Type B pancreatic cell (in vitro differentiated cells): ENCODE measurements around the gene PLB1. TPM values are rescaled to one million over a fixed set of nuclear protein-coding genes. Genes with fewer than 3 reads are reported as not detected.

ENCODE experiments used
- DNase-seq: peaks from one replicate; pipeline ENCODE4 v3.0.0; 2021; ENCODE audit warnings: mixed read lengths; ENCODE audit not compliant: unreplicated experiment; ENCODE audit errors: extremely low spot score
- H3K27ac Mint-ChIP-seq: 2 replicates; pipeline ENCODE4 v1.8.0; 2021; ENCODE audit warnings: mild to moderate bottlenecking, mixed read lengths
- H3K27me3 Mint-ChIP-seq: 2 replicates; pipeline ENCODE4 v1.8.0; 2021; ENCODE audit warnings: mixed read lengths
- H3K36me3 Mint-ChIP-seq: 2 replicates; pipeline ENCODE4 v1.8.0; 2021; ENCODE audit warnings: mixed read lengths
- H3K4me1 Mint-ChIP-seq: one replicate; pipeline ENCODE4 v1.8.0; 2021; ENCODE audit warnings: mixed read lengths; ENCODE audit not compliant: unreplicated experiment
- H3K4me3 Mint-ChIP-seq: 2 replicates; pipeline ENCODE4 v1.8.0; 2021; ENCODE audit warnings: mild to moderate bottlenecking, mixed read lengths
- H3K9me3 Mint-ChIP-seq: 2 replicates; pipeline ENCODE4 v1.8.0; 2021; ENCODE audit warnings: mixed read lengths
- CTCF ChIP-seq: fragments of 200-600 bp; sonication (generic); conservative IDR thresholded peaks from 2 replicates; pipeline ENCODE4 v1.5.0; 2021; ENCODE audit warnings: antibody characterized with exemption, mild to moderate bottlenecking
- total RNA-seq: library from RNA; stranded (reverse); gene quantifications from 2 replicates; pipeline ENCODE4 v1.2.1, GENCODE V29; 2021; ENCODE audit warnings: low replicate concordance

PLB1 gene
- total RNA-seq, 1 donor from 2014 or later: 1.9 TPM

- Mint-ChIP-seq H3K27me3 (no peaks in the 10 kb centered on the region), H3K4me1 (peaks cover 11% of the 10 kb centered on the region), H3K27ac (no peak overlapping the region), H3K9me3 (no peaks in the 10 kb centered on the region), H3K4me3 (no peak overlapping the region), H3K36me3 (no peaks in the 10 kb centered on the region)
- TF ChIP-seq CTCF: no peak
- no peak for DNase-seq
Measured at GRCh38 chr2:28612131-28612812, 116.4 kb downstream of the PLB1 start.

GRCh38 chr2:28613186-28613585 is 117.3 kb downstream of the PLB1 start:
- peaks cover 11% of the 10 kb centered on the region for H3K4me1 Mint-ChIP-seq
- H3K27me3 Mint-ChIP-seq: no peaks in the 10 kb centered on the region
- no peak overlapping the region for H3K4me3 Mint-ChIP-seq
- H3K36me3 Mint-ChIP-seq: no peaks in the 10 kb centered on the region
- DNase-seq: no peak
- H3K27ac Mint-ChIP-seq: no peak overlapping the region
- H3K9me3 Mint-ChIP-seq: no peaks in the 10 kb centered on the region
- no peak for TF ChIP-seq CTCF

- H3K4me1 Mint-ChIP-seq: peaks cover 8% of the 10 kb centered on the region
- H3K27me3 Mint-ChIP-seq: no peaks in the 10 kb centered on the region
- no peak overlapping the region for H3K27ac Mint-ChIP-seq
- no peaks in the 10 kb centered on the region for H3K9me3 Mint-ChIP-seq
- no peak for DNase-seq
- no peak overlapping the region for H3K4me3 Mint-ChIP-seq
- H3K36me3 Mint-ChIP-seq: no peaks in the 10 kb centered on the region
- TF ChIP-seq CTCF: no peak
Measured at GRCh38 chr2:28613633-28614501, 118.0 kb downstream of the PLB1 start.

- no peak for DNase-seq
- H3K27ac Mint-ChIP-seq: no peak overlapping the region
- no peak for TF ChIP-seq CTCF
Measured at GRCh38 chr2:28615706-28616105, 119.8 kb downstream of the PLB1 start.

GRCh38 chr2:28616396-28616999 is 120.6 kb downstream of the PLB1 start:
- Mint-ChIP-seq H3K4me3 (no peak overlapping the region), H3K27me3 (no peaks in the 10 kb centered on the region), H3K4me1 (peaks cover 22% of the 10 kb centered on the region), H3K9me3 (no peaks in the 10 kb centered on the region), H3K27ac (no peak overlapping the region), H3K36me3 (no peaks in the 10 kb centered on the region)
- TF ChIP-seq CTCF: no peak
- no peak for DNase-seq

More at GRCh38 chr2:28615706-28616105, 119.8 kb downstream of the PLB1 start:
- no peaks in the 10 kb centered on the region for H3K9me3 Mint-ChIP-seq
- H3K36me3 Mint-ChIP-seq: no peaks in the 10 kb centered on the region
- H3K4me3 Mint-ChIP-seq: no peak overlapping the region
- H3K27me3 Mint-ChIP-seq: no peaks in the 10 kb centered on the region
- H3K4me1 Mint-ChIP-seq: peaks cover 14% of the 10 kb centered on the region
